GM23338 (cell line): ENCODE measurements around the gene SBF2. TPM values are rescaled to one million over a fixed set of nuclear protein-coding genes. Genes with fewer than 3 reads are reported as not detected.

Source experiments
- ATAC-seq: fragments of 200-7000 bp; cut with Tn5 transposase; 3 replicates; pipeline ENCODE4 v1.9.1; 2020
- DNase-seq: peaks from one replicate; pipeline ENCODE4 v3.0.0-alpha.2; 2015; ENCODE audit warnings: low spot score
- H2AFZ ChIP-seq: fragments of 200-600 bp; sonication (generic); 2 replicates; pipeline ENCODE4 v1.8.0; 2016; ENCODE audit warnings: antibody characterized with exemption, mild to moderate bottlenecking, moderate library complexity
- H3F3A ChIP-seq: fragments of 200-600 bp; sonication (generic); replicated peaks from 2 replicates; pipeline ENCODE4 v1.8.0; 2017; ENCODE audit warnings: antibody characterized with exemption, mixed run types, low read depth
- H3K27ac ChIP-seq: fragments of 200-600 bp; sonication (generic); 2 replicates; pipeline ENCODE4 v1.6.1; 2016; ENCODE audit warnings: low read depth
- H3K27me3 ChIP-seq: fragments of 200-600 bp; sonication (generic); 2 replicates; pipeline ENCODE4 v1.8.0; 2016; ENCODE audit warnings: mild to moderate bottlenecking, mixed run types, moderate library complexity; ENCODE audit not compliant: insufficient read depth
- H3K36me3 ChIP-seq: fragments of 200-600 bp; sonication (generic); 2 replicates; pipeline ENCODE4 v1.8.0; 2016; ENCODE audit warnings: mild to moderate bottlenecking; ENCODE audit not compliant: insufficient read depth
- H3K4me1 ChIP-seq: fragments of 200-600 bp; sonication (generic); 2 replicates; pipeline ENCODE4 v1.8.0; 2016; ENCODE audit warnings: mild to moderate bottlenecking, moderate library complexity; ENCODE audit not compliant: insufficient read depth
- H3K4me2 ChIP-seq: fragments of 200-600 bp; sonication (generic); 2 replicates; pipeline ENCODE4 v1.7.1; 2017; ENCODE audit warnings: mixed run types
- H3K4me3 ChIP-seq: fragments of 200-600 bp; sonication (generic); 2 replicates; pipeline ENCODE4 v1.6.1; 2016; ENCODE audit warnings: mixed run types
- H3K79me2 ChIP-seq: fragments of 200-600 bp; sonication (generic); replicated peaks from 2 replicates; pipeline ENCODE4 v1.8.0; 2017; ENCODE audit warnings: mild to moderate bottlenecking; ENCODE audit not compliant: insufficient read depth
- H3K9me2 ChIP-seq: fragments of 200-600 bp; sonication (generic); 2 replicates; pipeline ENCODE4 v1.8.0; 2017; ENCODE audit not compliant: insufficient read depth
- H4K20me1 ChIP-seq: fragments of 200-600 bp; sonication (generic); replicated peaks from 2 replicates; pipeline ENCODE4 v1.8.0; 2017; ENCODE audit warnings: mild to moderate bottlenecking; ENCODE audit not compliant: insufficient read depth
- H3K27ac Mint-ChIP-seq: 2 replicates; pipeline ENCODE4 v1.8.0; 2020; ENCODE audit warnings: inconsistent platforms, mild to moderate bottlenecking, moderate library complexity, mixed read lengths
- H3K27me3 Mint-ChIP-seq: 3 replicates; pipeline ENCODE4 v1.8.0; 2022; ENCODE audit warnings: low read depth, mild to moderate bottlenecking, moderate library complexity, mixed read lengths, inconsistent platforms; ENCODE audit not compliant: insufficient read depth, poor library complexity
- H3K36me3 Mint-ChIP-seq: 3 replicates; pipeline ENCODE4 v1.8.0; 2021; ENCODE audit warnings: low read depth, mild to moderate bottlenecking, inconsistent platforms, moderate library complexity, mixed read lengths
- H3K4me1 Mint-ChIP-seq: 3 replicates; pipeline ENCODE4 v1.8.0; 2020; ENCODE audit warnings: mild to moderate bottlenecking, inconsistent platforms, mixed read lengths
- H3K4me3 Mint-ChIP-seq: 3 replicates; pipeline ENCODE4 v1.8.0; 2021; ENCODE audit warnings: moderate library complexity, mild to moderate bottlenecking, inconsistent platforms, mixed read lengths
- H3K9me3 Mint-ChIP-seq: 3 replicates; pipeline ENCODE4 v1.8.0; 2020; ENCODE audit warnings: moderate library complexity, mild to moderate bottlenecking, inconsistent platforms, mixed read lengths
- CTCF ChIP-seq, 2 experiments: fragments of 200-600 bp in 1 of 2; sonication (generic) in 1 of 2; conservative IDR thresholded peaks; 2 replicates each; pipeline versions ENCODE4 v1.5.1 to v1.6.1; 2016 to 2017; ENCODE audit warnings: antibody characterized with exemption in 2 of 2, low read depth in 2 of 2, mild to moderate bottlenecking in 2 of 2, moderate library complexity in 1 of 2
- ETS1 ChIP-seq: IDR thresholded peaks from 2 replicates; pipeline ENCODE4 v1.6.1; 2016; ENCODE audit warnings: antibody characterized with exemption
- EZH2 ChIP-seq: fragments of 200-600 bp; sonication (generic); IDR thresholded peaks from one replicate; pipeline ENCODE4 v1.8.0; 2017; ENCODE audit warnings: antibody characterized with exemption, mild to moderate bottlenecking, low read depth; ENCODE audit not compliant: unreplicated experiment
- NANOG ChIP-seq: IDR thresholded peaks from 2 replicates; pipeline ENCODE4 v1.6.1; 2016; ENCODE audit warnings: antibody characterized with exemption, borderline replicate concordance
- ZNF462 ChIP-seq: fragments of 250-450 bp; sonication (Bioruptor Pico); IDR thresholded peaks from 2 replicates; pipeline ENCODE4 v1.5.0; 2020; ENCODE audit warnings: mild to moderate bottlenecking, moderate library complexity
- polyA plus RNA-seq: library from polyadenylated mRNA; unstranded; fragments of >200 nt; fragmentation: Nextera tagmentation; extraction: Ambion mirVana; gene quantifications from 2 replicates; pipeline ENCODE4 v1.2.1, GENCODE V29; 2016
- total RNA-seq: library from RNA; depleted of rRNA; stranded (reverse); fragments of >200 nt; shearing (Covaris generic); gene quantifications from 2 replicates; pipeline ENCODE4 v1.2.3, GENCODE V29; 2014

Gene SBF2
- total and polyA plus RNA-seq, 2 experiments from 2014 or later: 25.6 to 53.5 TPM

- peak overlapping the region; percentile 22; the same call in 1 of the 2 replicates for H3K4me2 ChIP-seq
- no peaks in the 10 kb centered on the region for H3K36me3 ChIP-seq
- H3K79me2 ChIP-seq: no peaks in the 10 kb centered on the region
- TF ChIP-seq NANOG (peak; percentile 62; the same call in 1 of the 2 replicates), EZH2 (no peak), ZNF462 (CRISPR knock-in tag) (peak; percentile 93)
- H3K27me3 ChIP-seq: no peaks in the 10 kb centered on the region
- DNase-seq (peak; percentile 53), ATAC-seq (peak; percentile 33; the same call in 2 of the 3 replicates)
- H3K9me2 ChIP-seq: no peaks in the 10 kb centered on the region
- Mint-ChIP-seq H3K27ac (peak overlapping the region; percentile 81), H3K9me3 (0 out of 3 replicates have a peak, but pooled peaks cover 4% of the 10 kb centered on the region), H3K4me1 (peaks cover 38% of the 10 kb centered on the region), H3K27me3 (no peaks in the 10 kb centered on the region), H3K36me3 (peaks cover 9% of the 10 kb centered on the region; the same call in 2 of the 3 replicates), H3K4me3 (no peak overlapping the region; the same call in 2 of the 3 replicates)
- 0 out of 2 replicates have a peak overlapping the region, but pooled peaks have one; percentile 0 for H3K27ac ChIP-seq
- no peaks in the 10 kb centered on the region for H4K20me1 ChIP-seq
- no peaks in the 10 kb centered on the region; the same call in 1 of the 2 replicates for H3F3A ChIP-seq
- H2AFZ ChIP-seq: no peak overlapping the region
- H3K4me1 ChIP-seq: peaks cover 30% of the 10 kb centered on the region
- no peak overlapping the region for H3K4me3 ChIP-seq
These were observed 431.0 kb downstream of the SBF2 start for GRCh38 chr11:9862981-9863380.

- H3K4me2 ChIP-seq: no peak overlapping the region
- H3K27ac ChIP-seq: no peak overlapping the region
- peaks cover 38% of the 10 kb centered on the region for H3K4me1 ChIP-seq
- peak; percentile 85 for DNase-seq
- H2AFZ ChIP-seq: no peak overlapping the region
- H3K27me3 ChIP-seq: no peaks in the 10 kb centered on the region
- no peaks in the 10 kb centered on the region for H3K9me3 Mint-ChIP-seq
- no peak overlapping the region for H3K4me3 Mint-ChIP-seq
- H3K79me2 ChIP-seq: no peaks in the 10 kb centered on the region
- no peak overlapping the region for H3K4me3 ChIP-seq
- peak; percentile 95 for ATAC-seq
- H3K36me3 ChIP-seq: no peaks in the 10 kb centered on the region
- no peak overlapping the region for H3K27ac Mint-ChIP-seq
- H3K9me2 ChIP-seq: no peaks in the 10 kb centered on the region
- H3K27me3 Mint-ChIP-seq: no peaks in the 10 kb centered on the region
- H3F3A ChIP-seq: no peaks in the 10 kb centered on the region; the same call in 1 of the 2 replicates
- H3K4me1 Mint-ChIP-seq: peaks cover 42% of the 10 kb centered on the region
- H4K20me1 ChIP-seq: no peaks in the 10 kb centered on the region
- peaks cover 5% of the 10 kb centered on the region; the same call in 2 of the 3 replicates for H3K36me3 Mint-ChIP-seq
- TF ChIP-seq ETS1: no peak
- peak; percentile 97 for TF ChIP-seq CTCF (conservative IDR thresholded peaks at IDR 0.05; ENCODE audit: low read depth in 2 of 2)
These were observed 431.9 kb downstream of the SBF2 start for GRCh38 chr11:9861860-9862725.
